ENCODE data around the gene FADS2.

DNA sequence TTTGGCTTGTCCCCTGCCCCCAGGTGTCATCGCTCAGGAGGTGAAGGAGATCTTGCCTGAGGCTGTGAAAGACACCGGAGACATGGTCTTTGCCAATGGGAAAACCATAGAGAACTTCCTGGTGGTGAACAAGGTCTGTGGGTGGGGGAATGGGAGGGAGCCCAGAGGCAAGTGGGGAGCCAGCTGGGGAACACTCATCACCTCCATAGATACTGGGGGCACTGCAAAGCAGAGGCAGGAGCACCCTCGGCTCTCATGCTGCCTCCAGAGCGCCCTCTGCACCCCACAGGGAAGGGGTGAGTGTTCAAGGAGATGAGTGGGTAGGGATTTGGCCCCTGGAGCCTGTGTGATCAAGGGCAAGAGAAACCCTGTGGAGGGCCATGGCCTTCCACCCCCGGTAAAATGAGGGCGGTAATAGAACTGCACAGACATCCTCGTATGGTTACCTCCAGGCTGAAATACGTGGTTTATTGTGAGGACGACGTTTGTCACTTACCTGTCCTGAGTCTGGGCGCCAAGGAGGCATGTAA, 49.7 kb upstream of the FADS2 start:
- TF ChIP-seq, protein P1, sequence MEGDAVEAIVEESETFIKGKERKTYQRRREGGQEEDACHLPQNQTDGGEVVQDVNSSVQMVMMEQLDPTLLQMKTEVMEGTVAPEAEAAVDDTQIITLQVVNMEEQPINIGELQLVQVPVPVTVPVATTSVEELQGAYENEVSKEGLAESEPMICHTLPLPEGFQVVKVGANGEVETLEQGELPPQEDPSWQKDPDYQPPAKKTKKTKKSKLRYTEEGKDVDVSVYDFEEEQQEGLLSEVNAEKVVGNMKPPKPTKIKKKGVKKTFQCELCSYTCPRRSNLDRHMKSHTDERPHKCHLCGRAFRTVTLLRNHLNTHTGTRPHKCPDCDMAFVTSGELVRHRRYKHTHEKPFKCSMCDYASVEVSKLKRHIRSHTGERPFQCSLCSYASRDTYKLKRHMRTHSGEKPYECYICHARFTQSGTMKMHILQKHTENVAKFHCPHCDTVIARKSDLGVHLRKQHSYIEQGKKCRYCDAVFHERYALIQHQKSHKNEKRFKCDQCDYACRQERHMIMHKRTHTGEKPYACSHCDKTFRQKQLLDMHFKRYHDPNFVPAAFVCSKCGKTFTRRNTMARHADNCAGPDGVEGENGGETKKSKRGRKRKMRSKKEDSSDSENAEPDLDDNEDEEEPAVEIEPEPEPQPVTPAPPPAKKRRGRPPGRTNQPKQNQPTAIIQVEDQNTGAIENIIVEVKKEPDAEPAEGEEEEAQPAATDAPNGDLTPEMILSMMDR (IDR thresholded peaks at IDR 0.05), result no peak
- no peak for TF ChIP-seq POLR2A (IDR thresholded peaks at IDR 0.05)
